HepG2 (cell line): Measurements from ENCODE around the gene ZNF653. TPM values are rescaled to one million over a fixed set of nuclear protein-coding genes. Genes with fewer than 3 reads are reported as not detected.
A peak's percentile ranks its signal among the peaks of the same experiment; 100 is the strongest.

Source experiments
- CCDC6 ChIP-seq: sonication (generic); formaldehyde crosslinking; IDR thresholded peaks from 2 replicates; pipeline ENCODE4 v1.8.1; 2022; ENCODE audit warnings: mild to moderate bottlenecking, missing genetic modification reagents, moderate library complexity
- DBP ChIP-seq: sonication (generic); formaldehyde crosslinking; IDR thresholded peaks from 2 replicates; pipeline ENCODE4 v1.4.0; 2020; ENCODE audit warnings: missing genetic modification reagents; ENCODE audit errors: not compliant biosample characterization
- FOXJ3 ChIP-seq: sonication (generic); formaldehyde crosslinking; IDR thresholded peaks from 2 replicates; pipeline ENCODE4 v1.4.0; 2020; ENCODE audit warnings: missing genetic modification reagents, mild to moderate bottlenecking, borderline replicate concordance
- HNRNPH1 ChIP-seq: fragments of 200-400 bp; formaldehyde crosslinking; optimal IDR thresholded peaks from 2 replicates; pipeline ENCODE3; 2017; ENCODE audit warnings: mild to moderate bottlenecking, low read depth, low read length
- HNRNPLL ChIP-seq: fragments of 200-400 bp; formaldehyde crosslinking; IDR thresholded peaks from 2 replicates; pipeline ENCODE4 v1.6.1; 2017; ENCODE audit warnings: mild to moderate bottlenecking, low read depth, low read length; ENCODE audit not compliant: poor library complexity, severe bottlenecking
- HOXA3 ChIP-seq: sonication (generic); formaldehyde crosslinking; IDR thresholded peaks from 2 replicates; pipeline ENCODE4 v1.5.0; 2020; ENCODE audit warnings: missing genetic modification reagents
- KDM2A ChIP-seq: sonication (generic); formaldehyde crosslinking; IDR thresholded peaks from 2 replicates; pipeline ENCODE4 v1.4.0; 2020; ENCODE audit warnings: low read depth, missing genetic modification reagents, borderline replicate concordance
- KLF9 ChIP-seq: IDR thresholded peaks from 2 replicates; pipeline ENCODE4 v1.6.1; 2016; ENCODE audit warnings: low read depth
- MED1 ChIP-seq: sonication (generic); formaldehyde crosslinking; IDR thresholded peaks from 2 replicates; pipeline ENCODE4 v1.4.0; 2020; ENCODE audit warnings: missing genetic modification reagents
- MLLT10 ChIP-seq: sonication (generic); formaldehyde crosslinking; IDR thresholded peaks from 2 replicates; pipeline ENCODE4 v1.4.0; 2020; ENCODE audit warnings: missing genetic modification reagents
- MTERF4 ChIP-seq: sonication (generic); formaldehyde crosslinking; IDR thresholded peaks from 2 replicates; pipeline ENCODE4 v1.8.0; 2023; ENCODE audit warnings: mild to moderate bottlenecking, missing genetic modification reagents
- MXD3 ChIP-seq: IDR thresholded peaks from 2 replicates; pipeline ENCODE4 v1.6.1; 2016; ENCODE audit warnings: mild to moderate bottlenecking, missing biosample characterization, missing genetic modification reagents
- MXD4 ChIP-seq: IDR thresholded peaks from 2 replicates; pipeline ENCODE4 v1.6.1; 2016; ENCODE audit warnings: mild to moderate bottlenecking, missing biosample characterization, missing genetic modification reagents
- MYPOP ChIP-seq: sonication (generic); formaldehyde crosslinking; IDR thresholded peaks from 2 replicates; pipeline ENCODE4 v1.8.1; 2023; ENCODE audit warnings: mild to moderate bottlenecking, moderate library complexity, missing genetic modification reagents
- NFE2L1 ChIP-seq: sonication (generic); formaldehyde crosslinking; IDR thresholded peaks from 2 replicates; pipeline ENCODE4 v1.4.0; 2020; ENCODE audit warnings: missing genetic modification reagents, mild to moderate bottlenecking, borderline replicate concordance
- POGZ ChIP-seq: sonication (generic); formaldehyde crosslinking; IDR thresholded peaks from 2 replicates; pipeline ENCODE4 v1.4.0; 2020; ENCODE audit warnings: mild to moderate bottlenecking, missing genetic modification reagents
- SAFB2 ChIP-seq: sonication (generic); formaldehyde crosslinking; IDR thresholded peaks from 2 replicates; pipeline ENCODE4 v1.5.1; 2020; ENCODE audit warnings: missing genetic modification reagents, low read depth, mild to moderate bottlenecking, borderline replicate concordance
- SALL2 ChIP-seq: sonication (generic); formaldehyde crosslinking; IDR thresholded peaks from 2 replicates; pipeline ENCODE4 v1.8.1; 2023; ENCODE audit warnings: mild to moderate bottlenecking, missing genetic modification reagents, inconsistent platforms
- SMAD1 ChIP-seq: sonication (generic); formaldehyde crosslinking; IDR thresholded peaks from 2 replicates; pipeline ENCODE4 v1.4.0; 2020; ENCODE audit warnings: missing genetic modification reagents, low read depth, mild to moderate bottlenecking, borderline replicate concordance
- SOX13 ChIP-seq, 3 experiments: fragments of 450-650 bp in 1 of 3; sonication (generic) in 1 of 3; formaldehyde crosslinking in 1 of 3; IDR thresholded peaks in 2 of 3; conservative IDR thresholded peaks in 1 of 3; 2 replicates each; pipeline versions ENCODE4 v1.5.0 to v1.6.1; 2016 to 2020; ENCODE audit warnings: antibody characterized with exemption in 1 of 3, mild to moderate bottlenecking in 1 of 3, missing compliant biosample characterization in 1 of 3, missing genetic modification reagents in 1 of 3, moderate library complexity in 1 of 3
- ZC3H13 ChIP-seq: sonication (generic); formaldehyde crosslinking; IDR thresholded peaks from 2 replicates; pipeline ENCODE4 v1.8.1; 2023; ENCODE audit warnings: mild to moderate bottlenecking, missing genetic modification reagents, moderate library complexity
- ZNF260 ChIP-seq: sonication (generic); formaldehyde crosslinking; IDR thresholded peaks from 2 replicates; pipeline ENCODE4 v1.4.0; 2020; ENCODE audit warnings: missing genetic modification reagents, low read depth, mild to moderate bottlenecking, borderline replicate concordance
- ZNF431 ChIP-seq: sonication (generic); formaldehyde crosslinking; IDR thresholded peaks from 2 replicates; pipeline ENCODE4 v1.9.0; 2022; ENCODE audit warnings: missing genetic modification reagents, low read depth, mild to moderate bottlenecking, borderline replicate concordance
- ZNF737 ChIP-seq: sonication (generic); formaldehyde crosslinking; IDR thresholded peaks from 2 replicates; pipeline ENCODE4 v1.5.0; 2020; ENCODE audit warnings: missing genetic modification reagents, mild to moderate bottlenecking, borderline replicate concordance
- ZNF878 ChIP-seq: sonication (generic); formaldehyde crosslinking; IDR thresholded peaks from 2 replicates; pipeline ENCODE4 v1.8.1; 2023; ENCODE audit warnings: mild to moderate bottlenecking, missing genetic modification reagents, moderate library complexity
- polyA plus RNA-seq, 8 experiments: library from polyadenylated mRNA; depleted of rRNA in 3 of 8; stranded (reverse) in 7 of 8; unstranded in 1 of 8; fragments of >200 nt; fragmentation: Illumina TruSeq in 4 of 8; extraction: Trizol in 4 of 8; gene quantifications; 2 replicates each; pipeline versions ENCODE4 v1.2.1 to v1.2.3, GENCODE V29; 2011 to 2016; ENCODE audit warnings: low read depth in 4 of 8, missing spikeins in 1 of 8, mixed read lengths in 1 of 8; ENCODE audit not compliant: insufficient read depth in 1 of 8
- total RNA-seq, 5 experiments: library from RNA; depleted of rRNA; stranded (reverse); fragments of >200 nt; fragmentation: Illumina TruSeq; extraction: Trizol; gene quantifications; 2 replicates each; pipeline ENCODE4 v1.2.3, GENCODE V29; 2016; ENCODE audit warnings: low read depth in 1 of 5

Gene ZNF653
- total and polyA plus RNA-seq, 2 of the 13 experiments (the other 11 are each of a cell fraction or from before 2014, with no cell fraction given): 4.7 to 7.1 TPM

GRCh38 chr19:11482384-11483050, 23.1 kb downstream of the ZNF653 start (continued):
- TF ChIP-seq DBP (peak; percentile 53), ZNF431 (CRISPR knock-in tag) (peak; percentile 91), ZNF260 (no peak), POGZ (CRISPR knock-in tag) (peak; percentile 71), ZC3H13 (CRISPR knock-in tag) (peak; percentile 81), MYPOP (0 out of 2 replicates have a peak, but pooled peaks have one; percentile 47), FOXJ3 (no peak), MXD4 (CRISPR knock-in tag) (peak; percentile 74), MTERF4 (no peak), HOXA3 (CRISPR knock-in tag) (peak; percentile 83), HNRNPH1 (no peak), MXD3 (CRISPR knock-in tag) (peak; percentile 94), MLLT10 (CRISPR knock-in tag) (no peak), KLF9 (CRISPR knock-in tag) (peak; percentile 58; the same call in 1 of the 2 replicates), CCDC6 (CRISPR knock-in tag) (peak; percentile 80; the same call in 1 of the 2 replicates), ZNF878 (CRISPR knock-in tag) (peak; percentile 42; the same call in 1 of the 2 replicates), SOX13 (IDR thresholded peaks at IDR 0.05) (no peak), SOX13 (CRISPR knock-in tag; conservative IDR thresholded peaks at IDR 0.05 in 1 of 2, IDR thresholded peaks at IDR 0.05 in 1 of 2) (peak in 1 of 2 experiments; percentile 45; a peak in 1 of 4 replicates), HNRNPLL (no peak), SMAD1 (CRISPR knock-in tag) (0 out of 2 replicates have a peak, but pooled peaks have one; percentile 41), KDM2A (CRISPR knock-in tag) (peak; percentile 97), SALL2 (CRISPR knock-in tag) (peak; percentile 95), ZNF737 (no peak), MED1 (peak; percentile 62), SAFB2 (CRISPR knock-in tag) (peak; percentile 90), NFE2L1 (0 out of 2 replicates have a peak, but pooled peaks have one; percentile 40)
